ENCODE measurements around the gene PPP1R13B. TPM values are rescaled to one million over a fixed set of nuclear protein-coding genes. Genes with fewer than 3 reads are reported as not detected.

PPP1R13B gene
- total RNA-seq, 1 experiment from 2014 or later = 17.8 TPM

DNA sequence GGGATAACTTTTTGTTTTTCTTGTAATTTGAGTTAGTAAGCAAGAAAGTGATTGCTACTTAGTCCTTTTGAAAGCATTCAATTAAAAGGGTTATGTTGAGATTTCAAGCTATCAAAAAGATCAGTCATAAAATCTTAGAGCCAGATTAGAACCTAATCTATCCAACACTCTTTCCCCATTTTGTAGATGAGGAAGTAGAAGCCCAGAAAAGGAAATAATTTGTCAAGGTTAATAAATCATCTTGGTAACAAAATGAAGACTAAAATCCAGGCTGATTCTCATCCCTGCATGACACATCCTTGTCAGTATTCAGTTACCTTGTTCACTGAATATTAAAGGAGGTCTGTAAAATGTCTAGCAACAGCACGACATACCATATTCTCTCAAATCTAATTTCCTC is 26.5 kb downstream of the PPP1R13B start:
- no peak for TF ChIP-seq CEBPB (IDR thresholded peaks at IDR 0.05; ENCODE audit: low read depth)
- TF ChIP-seq ELF1 (IDR thresholded peaks at IDR 0.05; ENCODE audit: borderline replicate concordance, low read depth) = no peak
- no peak for TF ChIP-seq CBX3 (IDR thresholded peaks at IDR 0.05; ENCODE audit: low read depth)
- TF ChIP-seq, protein P1, sequence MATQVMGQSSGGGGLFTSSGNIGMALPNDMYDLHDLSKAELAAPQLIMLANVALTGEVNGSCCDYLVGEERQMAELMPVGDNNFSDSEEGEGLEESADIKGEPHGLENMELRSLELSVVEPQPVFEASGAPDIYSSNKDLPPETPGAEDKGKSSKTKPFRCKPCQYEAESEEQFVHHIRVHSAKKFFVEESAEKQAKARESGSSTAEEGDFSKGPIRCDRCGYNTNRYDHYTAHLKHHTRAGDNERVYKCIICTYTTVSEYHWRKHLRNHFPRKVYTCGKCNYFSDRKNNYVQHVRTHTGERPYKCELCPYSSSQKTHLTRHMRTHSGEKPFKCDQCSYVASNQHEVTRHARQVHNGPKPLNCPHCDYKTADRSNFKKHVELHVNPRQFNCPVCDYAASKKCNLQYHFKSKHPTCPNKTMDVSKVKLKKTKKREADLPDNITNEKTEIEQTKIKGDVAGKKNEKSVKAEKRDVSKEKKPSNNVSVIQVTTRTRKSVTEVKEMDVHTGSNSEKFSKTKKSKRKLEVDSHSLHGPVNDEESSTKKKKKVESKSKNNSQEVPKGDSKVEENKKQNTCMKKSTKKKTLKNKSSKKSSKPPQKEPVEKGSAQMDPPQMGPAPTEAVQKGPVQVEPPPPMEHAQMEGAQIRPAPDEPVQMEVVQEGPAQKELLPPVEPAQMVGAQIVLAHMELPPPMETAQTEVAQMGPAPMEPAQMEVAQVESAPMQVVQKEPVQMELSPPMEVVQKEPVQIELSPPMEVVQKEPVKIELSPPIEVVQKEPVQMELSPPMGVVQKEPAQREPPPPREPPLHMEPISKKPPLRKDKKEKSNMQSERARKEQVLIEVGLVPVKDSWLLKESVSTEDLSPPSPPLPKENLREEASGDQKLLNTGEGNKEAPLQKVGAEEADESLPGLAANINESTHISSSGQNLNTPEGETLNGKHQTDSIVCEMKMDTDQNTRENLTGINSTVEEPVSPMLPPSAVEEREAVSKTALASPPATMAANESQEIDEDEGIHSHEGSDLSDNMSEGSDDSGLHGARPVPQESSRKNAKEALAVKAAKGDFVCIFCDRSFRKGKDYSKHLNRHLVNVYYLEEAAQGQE (IDR thresholded peaks at IDR 0.05; ENCODE audit: low read depth) = no peak
- TF ChIP-seq SRF (IDR thresholded peaks at IDR 0.05; ENCODE audit: low read depth) = no peak
- no peak for TF ChIP-seq CTCF (IDR thresholded peaks at IDR 0.05 in 2 of 3, conservative IDR thresholded peaks at IDR 0.05 in 1 of 3; ENCODE audit: borderline replicate concordance in 1 of 3, insufficient read depth in 1 of 3, low read depth in 2 of 3, low read length in 2 of 3)
- no peak for TF ChIP-seq RAD21 (IDR thresholded peaks at IDR 0.05; ENCODE audit: low read depth)
- TF ChIP-seq EGR1 (IDR thresholded peaks at IDR 0.05; ENCODE audit: low read depth) = no peak
- TF ChIP-seq ATF3 (IDR thresholded peaks at IDR 0.05) = no peak
- no peak for TF ChIP-seq SIN3A (IDR thresholded peaks at IDR 0.05; ENCODE audit: low read depth)
- TF ChIP-seq EZH2 (IDR thresholded peaks at IDR 0.05) = no peak
- no peak for TF ChIP-seq EZH2phosphoT487 (IDR thresholded peaks at IDR 0.05; ENCODE audit: borderline replicate concordance)
- TF ChIP-seq POLR2A (IDR thresholded peaks at IDR 0.05; ENCODE audit: borderline replicate concordance, extremely low read depth, insufficient read depth, insufficient read length) = no peak
- TF ChIP-seq, protein P2, sequence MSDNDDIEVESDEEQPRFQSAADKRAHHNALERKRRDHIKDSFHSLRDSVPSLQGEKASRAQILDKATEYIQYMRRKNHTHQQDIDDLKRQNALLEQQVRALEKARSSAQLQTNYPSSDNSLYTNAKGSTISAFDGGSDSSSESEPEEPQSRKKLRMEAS (IDR thresholded peaks at IDR 0.05) = no peak
- TF ChIP-seq TCF7L2 (IDR thresholded peaks at IDR 0.05; ENCODE audit: borderline replicate concordance, extremely low read depth, insufficient read depth, insufficient read length) = no peak
- no peak for TF ChIP-seq SP1 (IDR thresholded peaks at IDR 0.05; ENCODE audit: low read depth)
- no peak for TF ChIP-seq POLR2AphosphoS5 (IDR thresholded peaks at IDR 0.05; ENCODE audit: low read depth, low read length)
- H3K27me3 ChIP-seq (ENCODE audit: insufficient read depth, low read length) = no peaks in the 10 kb centered on the region
- BruUV-seq (replicated peaks) = no TSS peak
- no peak overlapping the region for H3K27ac ChIP-seq (ENCODE audit: low read depth, low read length)
- ChIA-PET POLR2A (interaction anchor here (1.4 kb wide), 1 partner anchor 13 kb away, joined by 3 read pairs; no protein-coding TSS in a partner anchor), RAD21 (ENCODE audit: low non-redundant PET in 1 of 2, low total read pairs in 2 of 2, uncharacterized antibody in 2 of 2, unreplicated experiment in 2 of 2) (no interaction called here), CTCF (interaction anchor here (5.3 kb wide), 1 partner anchor 12 kb away, joined by 33 read pairs; no protein-coding TSS in a partner anchor)
- H3K79me2 ChIP-seq (ENCODE audit: insufficient read depth, low read length) = peaks cover 27% of the 10 kb centered on the region; the same call in 1 of the 2 replicates
- H3K4me1 ChIP-seq (ENCODE audit: control insufficient read depth in 1 of 2, insufficient read depth in 2 of 2, low read length in 2 of 2) = peaks cover 0 to 2% of the 10 kb centered on the region in 2 experiments; a peak in 1 of 4 replicates
- no peak overlapping the region for H3K9ac ChIP-seq (ENCODE audit: low read length)
- DNase-seq (ENCODE audit: low read depth, low spot score) = no peak
- no peaks in the 10 kb centered on the region for H3K9me3 ChIP-seq (ENCODE audit: control insufficient read depth in 1 of 2, insufficient read depth in 1 of 2, low read depth in 1 of 2, low read length in 2 of 2)
- no peak for ATAC-seq
- H3K4me2 ChIP-seq (ENCODE audit: low read length) = no peak overlapping the region
- no peaks in the 10 kb centered on the region for H4K20me1 ChIP-seq (ENCODE audit: insufficient read depth)
- no peaks in the 10 kb centered on the region for H3K9me2 ChIP-seq (ENCODE audit: insufficient read depth)
- intact Hi-C loops (cut with micrococcal nuclease) = no loop called here
- H3K4me3 ChIP-seq (replicated peaks in 1 of 2; ENCODE audit: low read depth in 1 of 2, low read length in 2 of 2) = no peak overlapping the region
- H2AFZ ChIP-seq (ENCODE audit: low read depth, low read length, poor library complexity, severe bottlenecking) = no peak overlapping the region
- no peaks in the 10 kb centered on the region for H3K36me3 ChIP-seq (ENCODE audit: control insufficient read depth in 1 of 2, insufficient read depth in 2 of 2, low read length in 2 of 2)
